Endometrium (tissue), 2 donors: ENCODE measurements around the gene ITCH.
"Not testable (repeated sequence)": the region's sequence is repeated elsewhere in the genome, so short reads cannot be mapped to it uniquely, and the experiment has no call there.

Source experiments
- FAIRE-seq: peaks from 2 replicates; lab custom pipeline; 2012; peaks lifted over from hg19 to GRCh38; lab: Jason Lieb, UNC
- donor health status: control.
- donor health status: control.

Gene ITCH

DNA sequence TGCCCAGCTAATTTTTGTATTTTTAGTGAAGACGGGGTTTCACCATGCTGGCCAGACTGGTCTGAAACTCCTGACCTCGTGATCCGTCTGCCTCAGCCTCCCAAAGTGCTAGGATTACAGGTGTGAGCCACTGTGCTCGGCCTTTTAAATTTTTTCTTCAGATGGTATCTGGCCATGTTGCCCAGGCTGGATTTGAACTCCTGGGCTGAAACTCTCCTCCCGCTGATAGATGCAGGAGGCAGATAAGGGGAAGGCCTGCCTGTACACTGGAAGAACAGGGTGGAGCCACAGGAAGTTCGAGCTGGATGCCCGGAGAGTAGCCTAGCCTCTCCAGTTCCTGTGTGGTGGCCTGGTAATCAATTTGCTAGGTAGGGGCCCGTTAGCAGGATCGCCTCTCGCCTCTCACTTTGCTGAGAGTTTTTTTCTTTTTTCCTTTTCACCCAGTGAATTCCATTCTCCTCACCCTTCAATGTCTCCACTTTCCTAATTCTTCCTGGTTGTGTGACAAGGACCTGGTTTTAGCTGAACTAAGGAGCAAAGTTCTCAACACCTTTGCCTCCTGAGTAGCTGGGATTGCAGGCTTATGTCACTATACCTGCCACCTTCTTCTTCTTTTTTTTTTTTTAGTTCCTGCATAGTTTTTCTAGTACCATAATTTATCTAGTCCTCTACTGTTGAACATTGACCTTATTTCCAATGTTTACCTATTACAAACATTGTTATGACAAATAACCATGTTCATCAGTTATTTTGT, 19.4 kb upstream of the ITCH start:
- no peak for FAIRE-seq

GRCh38 chr20:34344238-34344637, 18.8 kb upstream of the ITCH start:
- no peak for FAIRE-seq

GRCh38 chr20:34345402-34345736, 17.7 kb upstream of the ITCH start:
- no peak for FAIRE-seq

DNA sequence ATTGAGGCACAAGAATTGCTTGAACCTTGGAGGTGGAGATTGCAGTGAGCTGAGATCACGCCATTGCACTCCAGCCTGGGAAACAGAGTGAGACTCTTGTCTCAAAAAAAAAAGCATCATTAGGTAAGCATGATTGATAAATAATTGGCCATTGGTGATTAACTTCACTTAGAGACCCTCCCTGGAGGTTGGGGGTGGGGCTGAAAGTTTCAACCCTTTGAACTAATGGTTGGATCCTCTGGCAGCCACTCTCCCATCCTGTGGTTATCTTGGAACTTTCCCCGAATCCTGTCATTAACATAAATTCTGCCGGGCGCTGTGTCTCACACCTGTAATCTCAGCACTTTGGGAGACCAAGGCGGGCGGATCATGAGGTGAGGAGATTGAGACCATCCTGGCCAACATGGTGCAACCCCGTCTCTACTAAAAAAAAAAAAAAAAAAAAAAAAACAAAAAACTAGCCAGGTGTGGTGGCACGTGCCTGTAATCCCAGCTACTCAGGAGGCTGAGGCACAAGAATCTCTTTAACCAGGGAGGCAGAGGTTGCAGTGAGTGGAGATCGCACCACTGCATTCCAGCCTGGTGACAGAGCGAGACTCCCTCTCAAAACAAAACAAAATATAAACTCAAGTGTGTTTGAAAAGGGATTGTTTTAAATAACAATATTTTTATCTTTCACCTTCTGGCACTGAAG, 17.1 kb upstream of the ITCH start:
- FAIRE-seq = not testable (repeated sequence)

- not testable (repeated sequence) for FAIRE-seq
These were observed 16.6 kb upstream of the ITCH start for GRCh38 chr20:34346533-34346865.

DNA sequence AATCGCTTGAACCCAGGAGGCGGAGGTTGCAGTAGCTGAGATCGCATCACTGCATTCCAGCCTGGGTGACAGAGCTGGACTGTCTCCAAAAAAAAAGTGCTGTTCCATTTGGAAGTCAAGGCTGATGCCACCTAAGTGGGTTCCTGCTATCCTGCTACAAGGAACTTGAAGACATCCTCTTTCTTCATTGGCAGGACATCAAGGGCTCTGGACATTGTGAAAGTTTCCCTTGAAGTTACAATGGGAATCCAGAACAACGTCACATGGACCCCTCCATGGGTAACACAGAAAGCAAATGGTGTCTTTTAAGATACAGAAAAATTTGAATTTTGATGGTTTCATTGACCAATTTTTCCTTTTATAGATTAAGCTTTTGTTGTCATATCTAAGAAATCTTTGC, 15.5 kb upstream of the ITCH start:
- FAIRE-seq = no peak

GRCh38 chr20:34350095-34350494, 13.0 kb upstream of the ITCH start:
- no peak for FAIRE-seq

- not testable (repeated sequence) for FAIRE-seq
These were observed 9.6 kb upstream of the ITCH start for GRCh38 chr20:34353467-34353866.

DNA sequence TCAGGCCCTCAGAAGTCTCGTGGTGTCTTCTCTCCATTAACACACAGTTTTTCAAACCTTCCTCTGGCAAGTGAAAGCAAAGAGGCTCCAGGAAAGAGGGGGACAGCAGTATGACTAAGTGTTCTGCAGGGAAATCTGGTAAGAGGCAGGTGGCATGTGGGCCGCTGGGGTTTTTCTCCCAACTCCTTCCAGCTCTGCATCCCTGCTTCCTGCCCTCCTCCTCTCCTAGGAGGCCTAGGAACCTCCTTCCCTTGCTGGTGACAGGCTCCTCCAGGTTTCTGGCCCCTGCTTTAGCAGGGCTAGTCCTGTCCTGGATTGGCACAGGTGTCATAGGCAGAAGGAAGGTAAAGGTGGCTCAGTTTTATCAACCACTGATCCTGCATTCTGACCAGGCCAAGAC, 7.6 kb upstream of the ITCH start:
- FAIRE-seq = no peak

GRCh38 chr20:34359729-34360128, 3.3 kb upstream of the ITCH start:
- not testable (repeated sequence) for FAIRE-seq

DNA sequence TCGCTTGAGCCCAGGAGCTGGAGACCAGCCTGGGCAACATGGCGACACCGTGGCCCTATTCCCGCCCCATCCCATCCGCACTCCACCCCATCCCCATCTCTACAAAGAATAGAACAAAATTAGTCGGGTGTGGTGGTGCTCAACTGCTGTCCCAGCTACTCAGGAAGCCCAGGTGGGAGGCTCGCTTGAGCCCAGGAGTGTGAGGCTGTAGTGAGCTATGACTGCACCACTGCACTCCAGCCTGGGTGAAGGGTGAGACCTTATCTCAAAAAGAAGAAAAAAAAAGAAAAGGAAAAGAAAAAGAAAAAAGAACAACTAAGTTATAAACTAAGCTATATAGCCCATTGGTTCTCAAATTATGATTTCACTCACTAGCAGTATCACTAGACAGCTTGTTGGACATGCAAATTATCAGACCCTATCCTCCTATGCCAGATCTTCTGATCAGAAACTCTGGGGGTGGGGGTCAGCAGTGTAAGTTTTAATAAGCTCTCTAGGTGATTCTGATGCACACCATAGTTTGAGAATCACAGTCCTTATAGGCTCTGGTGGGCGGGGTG, 491 bp upstream of the ITCH start:
- no peak for FAIRE-seq

- FAIRE-seq = no peak
These were observed 571 bp downstream of the ITCH start for GRCh38 chr20:34363465-34364222.

GRCh38 chr20:34364223-34364506, 1.1 kb downstream of the ITCH start:
- FAIRE-seq = no peak

DNA sequence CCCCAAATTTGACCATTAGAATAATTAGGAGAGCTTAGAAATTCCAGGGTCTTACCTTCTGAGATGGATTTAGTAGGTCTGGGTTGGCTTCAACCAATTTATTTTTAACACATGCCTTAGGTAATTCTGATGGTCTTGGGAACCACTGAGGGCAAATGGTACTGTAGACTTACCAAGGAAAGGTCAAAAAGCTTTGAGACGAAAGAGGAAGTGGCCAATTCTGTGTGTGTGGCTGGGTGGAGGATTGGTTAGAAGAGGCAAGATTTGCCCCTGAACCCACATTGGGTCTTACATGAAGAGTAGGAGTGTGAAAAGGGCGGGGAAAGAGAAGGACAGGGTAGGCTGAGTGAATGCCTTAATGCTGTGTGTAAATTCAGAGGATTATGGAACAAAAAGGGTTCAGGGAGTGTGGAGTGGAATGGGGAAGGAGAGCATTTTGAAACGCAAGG, 2.7 kb downstream of the ITCH start:
- no peak for FAIRE-seq

DNA sequence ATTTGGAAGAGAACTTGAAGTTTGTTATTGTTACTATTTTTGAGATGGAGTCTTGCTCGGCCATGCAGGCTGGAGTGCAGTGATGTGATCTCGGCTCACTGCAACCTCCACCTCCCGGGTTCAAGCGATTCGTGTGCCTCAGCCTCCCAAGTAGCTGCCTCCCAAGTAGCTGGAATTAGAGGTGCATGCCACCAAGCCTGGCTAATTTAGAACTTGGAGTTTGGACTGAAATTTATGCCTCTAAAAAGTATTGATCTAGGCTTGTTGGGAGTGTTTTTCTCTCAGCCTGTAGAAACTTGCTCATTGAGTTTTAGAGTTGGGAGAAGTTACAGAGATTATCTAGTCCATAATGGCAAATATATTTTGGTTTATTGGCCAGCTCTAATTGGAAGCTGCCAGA, 4.1 kb downstream of the ITCH start:
- no peak for FAIRE-seq

- not testable (repeated sequence) for FAIRE-seq
These were observed 4.8 kb downstream of the ITCH start for GRCh38 chr20:34367911-34368310.

DNA sequence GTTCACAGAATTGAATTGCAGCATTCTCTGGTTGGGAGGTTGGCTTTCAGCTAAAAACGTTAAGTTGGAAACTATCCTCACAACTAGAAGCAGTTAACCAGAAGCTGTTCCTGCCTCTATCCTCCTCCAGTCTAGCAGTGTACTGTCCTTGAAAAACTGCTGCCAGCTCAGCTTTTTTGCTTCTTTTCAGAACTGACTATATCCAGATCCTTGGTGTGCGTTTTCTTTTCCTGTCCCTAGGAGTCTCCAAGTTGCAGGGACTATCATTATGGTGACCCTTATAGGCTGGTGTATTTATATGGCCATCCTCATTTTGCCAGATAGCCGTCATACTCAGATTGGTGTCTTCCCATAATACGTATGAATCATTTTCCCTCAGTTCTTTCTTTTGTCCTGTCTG, 5.5 kb downstream of the ITCH start:
- FAIRE-seq = no peak

GRCh38 chr20:34369265-34369664, 6.2 kb downstream of the ITCH start:
- no peak for FAIRE-seq

GRCh38 chr20:34370062-34370461, 7.0 kb downstream of the ITCH start:
- FAIRE-seq = no peak

- FAIRE-seq = no peak
These were observed 10.4 kb downstream of the ITCH start for GRCh38 chr20:34373445-34373844.

GRCh38 chr20:34374209-34374760, 11.2 kb downstream of the ITCH start:
- no peak for FAIRE-seq

GRCh38 chr20:34375977-34376430, 12.9 kb downstream of the ITCH start:
- no peak for FAIRE-seq
